Astrocyte of the cerebellum (primary cell): ENCODE measurements around the gene OAS2.

Experiments used
- DNase-seq: peaks from one replicate; pipeline ENCODE4 v3.0.0-alpha.2; 2011; ENCODE audit warnings: low read depth
- H3K4me3 ChIP-seq: 2 replicates; pipeline ENCODE4 v1.5.1; 2011; ENCODE audit warnings: mild to moderate bottlenecking, low read depth, low read length, moderate library complexity
- CTCF ChIP-seq: IDR thresholded peaks from 2 replicates; pipeline ENCODE4 v1.5.1; 2012; ENCODE audit warnings: low read length, low read depth, moderate library complexity, mild to moderate bottlenecking; ENCODE audit errors: missing control alignments
- in situ Hi-C: cut with HindIII; loops from 2 replicates; pipeline ENCODE4 v1.10.0; 2017; ENCODE audit warnings: low sequenced_read_pairs

Gene OAS2

GRCh38 chr12:113061061-113061694 lies 82.9 kb downstream of the OAS2 start:
- TF ChIP-seq CTCF: no peak
- DNase-seq: no peak
- in situ Hi-C loops: loop anchor here (25.0 kb wide), 1 partner anchor 101 kb away; no protein-coding TSS in a partner anchor
- no peak overlapping the region for H3K4me3 ChIP-seq
